Mucosa of gallbladder (tissue), 1 donor: ENCODE results near the gene MUC5AC. TPM values are rescaled to one million over a fixed set of nuclear protein-coding genes. Genes with fewer than 3 reads are reported as not detected.
"Not testable (repeated sequence)": the region's sequence is repeated elsewhere in the genome, so short reads cannot be mapped to it uniquely, and the experiment has no call there.

Source experiments
- DNase-seq: peaks from one replicate; pipeline ENCODE4 v3.0.0-alpha.2; 2020; ENCODE audit warnings: low spot score
- total RNA-seq: library from RNA; stranded (reverse); gene quantifications from one replicate; pipeline ENCODE4 v1.2.1, GENCODE V29; 2021
- donor health status: DM: no; HTN: no; CAD: no.

MUC5AC gene
- total RNA-seq, 1 donor from 2014 or later = 18.6 TPM

- DNase-seq = no peak
Observed at GRCh38 chr11:1175461-1176223, 17.9 kb downstream of the MUC5AC start.

- DNase-seq = no peak
Observed at GRCh38 chr11:1176224-1177019, 18.7 kb downstream of the MUC5AC start.

- DNase-seq = no peak
Observed at GRCh38 chr11:1177020-1177770, 19.4 kb downstream of the MUC5AC start.

- no peak for DNase-seq
Observed at GRCh38 chr11:1177771-1178090, 20.0 kb downstream of the MUC5AC start.

GRCh38 chr11:1178201-1178885 lies 20.6 kb downstream of the MUC5AC start:
- no peak for DNase-seq

- no peak for DNase-seq
Observed at GRCh38 chr11:1178906-1179305, 21.2 kb downstream of the MUC5AC start.

GRCh38 chr11:1179641-1180040 lies 21.9 kb downstream of the MUC5AC start:
- DNase-seq = no peak

- DNase-seq = no peak
Observed at GRCh38 chr11:1180171-1180570, 22.4 kb downstream of the MUC5AC start.

GRCh38 chr11:1180947-1181391 lies 23.2 kb downstream of the MUC5AC start:
- DNase-seq = no peak

- DNase-seq = no peak
Observed at GRCh38 chr11:1181420-1181819, 23.7 kb downstream of the MUC5AC start.

- no peak for DNase-seq
Observed at GRCh38 chr11:1181853-1182535, 24.2 kb downstream of the MUC5AC start.

GRCh38 chr11:1184139-1184538 lies 26.4 kb downstream of the MUC5AC start:
- not testable (repeated sequence) for DNase-seq

GRCh38 chr11:1188451-1189130 lies 30.8 kb downstream of the MUC5AC start:
- not testable (repeated sequence) for DNase-seq

GRCh38 chr11:1189816-1190215 lies 32.1 kb downstream of the MUC5AC start:
- not testable (repeated sequence) for DNase-seq

- DNase-seq = not testable (repeated sequence)
Observed at GRCh38 chr11:1191786-1192470, 34.2 kb downstream of the MUC5AC start.

- no peak for DNase-seq
Observed at GRCh38 chr11:1192741-1193325, 35.1 kb downstream of the MUC5AC start.

- DNase-seq = no peak
Observed at GRCh38 chr11:1193326-1194230, 35.8 kb downstream of the MUC5AC start.

- DNase-seq = no peak
Observed at GRCh38 chr11:1194231-1194976, 36.7 kb downstream of the MUC5AC start.
